IPS DF 6.9 (cell line): ENCODE data around the gene SPNS2.

Experiments used
- DNase-seq: peaks from one replicate; pipeline ENCODE4 v3.0.0-alpha.2; 2013; ENCODE audit warnings: low read depth, low spot score
- H3K27ac ChIP-seq: one replicate; pipeline ENCODE4 v1.5.1; 2013; ENCODE audit warnings: low read length, control low read depth
- H3K27me3 ChIP-seq: 2 replicates; pipeline ENCODE4 v1.6.1; 2013; ENCODE audit warnings: mild to moderate bottlenecking, low read length; ENCODE audit not compliant: control insufficient read depth, insufficient read depth
- H3K36me3 ChIP-seq: 2 replicates; pipeline ENCODE4 v1.6.1; 2013; ENCODE audit warnings: low read length; ENCODE audit not compliant: control insufficient read depth, insufficient read depth
- H3K4me1 ChIP-seq: 2 replicates; pipeline ENCODE4 v1.6.1; 2013; ENCODE audit warnings: low read length; ENCODE audit not compliant: control insufficient read depth, insufficient read depth
- H3K4me3 ChIP-seq: 2 replicates; pipeline ENCODE4 v1.5.1; 2013; ENCODE audit warnings: mild to moderate bottlenecking, low read length
- H3K9me3 ChIP-seq: 2 replicates; pipeline ENCODE4 v1.6.1; 2013; ENCODE audit warnings: low read length, inconsistent platforms; ENCODE audit not compliant: control insufficient read depth, insufficient read depth
- WGBS: extraction: QIAGEN DNeasy Blood & Tissue Kit; methylation state at CpG from one replicate; pipeline ENCODE4 v1.1.7; 2013; ENCODE audit warnings: mixed read lengths, missing lambda C conversion rate; ENCODE audit not compliant: insufficient read length, insufficient coverage; 5-methylcytosine and 5-hydroxymethylcytosine counted together

The SPNS2 gene

GRCh38 chr17:4538236-4539002 is 39.7 kb downstream of the SPNS2 start:
- Histone ChIP-seq H3K9me3 (no peaks in the 10 kb centered on the region), H3K36me3 (peaks cover 47% of the 10 kb centered on the region), H3K27ac (no peak overlapping the region), H3K4me1 (peaks cover 6% of the 10 kb centered on the region), H3K27me3 (no peaks in the 10 kb centered on the region), H3K4me3 (no peak overlapping the region)
- DNase-seq, result no peak
- no CpG with 5 or more reads among the region's 13 CpGs for WGBS

GRCh38 chr17:4539025-4539424 is 40.3 kb downstream of the SPNS2 start:
- Histone ChIP-seq H3K4me3 (no peak overlapping the region), H3K4me1 (peaks cover 4% of the 10 kb centered on the region), H3K27me3 (no peaks in the 10 kb centered on the region), H3K9me3 (no peaks in the 10 kb centered on the region), H3K27ac (no peak overlapping the region), H3K36me3 (peaks cover 53% of the 10 kb centered on the region)
- no peak for DNase-seq
- no CpG with 5 or more reads among the region's 8 CpGs for WGBS

GRCh38 chr17:4539576-4540223 is 41.0 kb downstream of the SPNS2 start:
- Histone ChIP-seq H3K27ac (no peak overlapping the region), H3K9me3 (no peaks in the 10 kb centered on the region), H3K27me3 (no peaks in the 10 kb centered on the region), H3K36me3 (peaks cover 59% of the 10 kb centered on the region), H3K4me1 (peaks cover 4% of the 10 kb centered on the region), H3K4me3 (no peak overlapping the region)
- no peak for DNase-seq
- WGBS, result no CpG with 5 or more reads among the region's 26 CpGs

- Histone ChIP-seq H3K36me3 (peaks cover 59% of the 10 kb centered on the region), H3K27me3 (no peaks in the 10 kb centered on the region), H3K9me3 (no peaks in the 10 kb centered on the region), H3K4me1 (peaks cover 3% of the 10 kb centered on the region; the same call in 1 of the 2 replicates), H3K4me3 (no peak overlapping the region), H3K27ac (no peak overlapping the region)
- no CpG with 5 or more reads among the region's 14 CpGs for WGBS
- DNase-seq, result no peak
Observed at GRCh38 chr17:4540224-4540651, 41.6 kb downstream of the SPNS2 start.

- H3K4me3 ChIP-seq, result no peak overlapping the region
- H3K4me1 ChIP-seq, result no peaks in the 10 kb centered on the region; the same call in 1 of the 2 replicates
- peaks cover 63% of the 10 kb centered on the region for H3K36me3 ChIP-seq
- no CpG with 5 or more reads among the region's 15 CpGs for WGBS
- no peak overlapping the region for H3K27ac ChIP-seq
- no peaks in the 10 kb centered on the region for H3K27me3 ChIP-seq
- no peaks in the 10 kb centered on the region for H3K9me3 ChIP-seq
- no peak for DNase-seq
Observed at GRCh38 chr17:4540687-4541327, 42.1 kb downstream of the SPNS2 start.

- Histone ChIP-seq H3K4me3 (no peak overlapping the region), H3K36me3 (peaks cover 64% of the 10 kb centered on the region)
Observed at GRCh38 chr17:4541328-4542002, 42.8 kb downstream of the SPNS2 start.

GRCh38 chr17:4542003-4542725 is 43.5 kb downstream of the SPNS2 start:
- H3K36me3 ChIP-seq, result peaks cover 68% of the 10 kb centered on the region
- H3K27ac ChIP-seq, result no peak overlapping the region
- no peaks in the 10 kb centered on the region for H3K27me3 ChIP-seq
- no peaks in the 10 kb centered on the region; the same call in 1 of the 2 replicates for H3K4me1 ChIP-seq
- no CpG with 5 or more reads among the region's 14 CpGs for WGBS
- no peak for DNase-seq
- H3K4me3 ChIP-seq, result no peak overlapping the region
- H3K9me3 ChIP-seq, result no peaks in the 10 kb centered on the region

More at GRCh38 chr17:4541328-4542002, 42.8 kb downstream of the SPNS2 start:
- no peak for DNase-seq
- WGBS, result no CpG with 5 or more reads among the region's 29 CpGs
- H3K4me1 ChIP-seq, result no peaks in the 10 kb centered on the region; the same call in 1 of the 2 replicates
- H3K27ac ChIP-seq, result no peak overlapping the region
- no peaks in the 10 kb centered on the region for H3K9me3 ChIP-seq
- no peaks in the 10 kb centered on the region for H3K27me3 ChIP-seq

GRCh38 chr17:4542726-4543191 is 44.1 kb downstream of the SPNS2 start:
- H3K27ac ChIP-seq, result no peak overlapping the region
- no peaks in the 10 kb centered on the region for H3K9me3 ChIP-seq
- H3K4me3 ChIP-seq, result no peak overlapping the region
- H3K36me3 ChIP-seq, result peaks cover 67% of the 10 kb centered on the region
- H3K27me3 ChIP-seq, result no peaks in the 10 kb centered on the region
- no peak for DNase-seq
- no CpG with 5 or more reads among the region's 19 CpGs for WGBS
- H3K4me1 ChIP-seq, result no peaks in the 10 kb centered on the region; the same call in 1 of the 2 replicates

- Histone ChIP-seq H3K4me3 (no peak overlapping the region), H3K36me3 (peaks cover 69% of the 10 kb centered on the region), H3K27me3 (no peaks in the 10 kb centered on the region), H3K9me3 (no peaks in the 10 kb centered on the region), H3K27ac (no peak overlapping the region), H3K4me1 (peaks cover 2% of the 10 kb centered on the region; the same call in 1 of the 2 replicates)
- no CpG with 5 or more reads among the region's 19 CpGs for WGBS
- no peak for DNase-seq
Observed at GRCh38 chr17:4543557-4544026, 44.9 kb downstream of the SPNS2 start.
